AG04450 (cell line): ENCODE results near the gene SH3RF2. TPM values are rescaled to one million over a fixed set of nuclear protein-coding genes. Genes with fewer than 3 reads are reported as not detected.

Experiments used
- CTCF ChIA-PET: fragments of 300-600, 350-600 bp; formaldehyde crosslinking; extraction: SDS; loops from one replicate; lab custom pipeline; 2022; ENCODE audit warnings: antibody characterized with exemption, inconsistent platforms; lab: Charles Lee
- POLR2A ChIA-PET: fragments of 350-600 bp; formaldehyde crosslinking; extraction: SDS; loops from one replicate; lab custom pipeline; 2021; ENCODE audit warnings: antibody characterized with exemption, inconsistent platforms; lab: Yijun Ruan, JAX
- DNase-seq: peaks from one replicate; pipeline ENCODE4 v3.0.0-alpha.2; 2011; ENCODE audit warnings: low read depth, low spot score
- H3K27ac ChIP-seq: one replicate; pipeline ENCODE4 v1.5.1; 2012; ENCODE audit warnings: low read depth, low read length, control low read depth
- H3K27me3 ChIP-seq: one replicate; pipeline ENCODE4 v1.6.0; 2012; ENCODE audit warnings: low read length; ENCODE audit not compliant: control insufficient read depth, insufficient read depth
- H3K4me3 ChIP-seq: 2 replicates; pipeline ENCODE4 v1.5.1; 2011; ENCODE audit warnings: mild to moderate bottlenecking, low read depth, low read length, control low read depth
- H3K9me3 ChIP-seq: 2 replicates; pipeline ENCODE4 v1.5.1; 2012; ENCODE audit warnings: low read length; ENCODE audit not compliant: control insufficient read depth, insufficient read depth
- CTCF ChIP-seq: IDR thresholded peaks from 2 replicates; pipeline ENCODE4 v1.5.1; 2011; ENCODE audit warnings: low read depth, low read length, control low read depth, inconsistent platforms
- polyA plus RNA-seq: library from polyadenylated mRNA; depleted of rRNA; stranded (reverse); fragments of >200 nt; gene quantifications from 2 replicates; pipeline ENCODE4 v1.2.3, GENCODE V29; 2011

The SH3RF2 gene
- polyA plus RNA-seq, 1 experiment, result 0.87 TPM

DNA sequence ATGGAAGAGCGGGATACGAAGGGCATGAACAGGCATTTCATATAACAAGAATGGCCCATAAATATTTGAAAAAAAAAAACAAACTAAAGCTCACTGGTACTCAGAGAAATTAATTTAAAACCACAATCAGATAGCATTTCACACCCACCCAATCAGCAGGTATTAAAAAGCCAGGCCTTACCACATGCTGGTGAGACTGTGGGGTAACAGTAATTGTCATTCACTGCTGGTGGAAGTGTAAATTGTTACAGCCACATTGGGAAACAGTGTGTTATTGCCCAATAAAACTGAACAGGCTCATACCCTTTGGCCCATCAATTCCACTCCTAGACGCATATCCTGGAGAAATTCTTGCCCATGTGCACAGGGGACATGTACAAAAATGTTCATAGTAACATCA is 103.0 kb downstream of the SH3RF2 start:
- no peak overlapping the region for H3K4me3 ChIP-seq
- ChIA-PET CTCF (interaction anchor here (1.0 to 1.2 kb wide), 2 partner anchors 9 to 12 kb away, joined by 3 read pairs; no protein-coding TSS in a partner anchor), POLR2A (no interaction called here)
- no peaks in the 10 kb centered on the region for H3K9me3 ChIP-seq
- no peaks in the 10 kb centered on the region for H3K27me3 ChIP-seq
- DNase-seq, result no peak
- no peak overlapping the region for H3K27ac ChIP-seq
- no peak for TF ChIP-seq CTCF

GRCh38 chr5:146040527-146040926 is 104.1 kb downstream of the SH3RF2 start:
- CTCF ChIA-PET, result interaction anchor here (0.8 to 1.9 kb wide), 10 partner anchors 8 to 359 kb away, joined by 3 to 9 read pairs (median 4); no protein-coding TSS in a partner anchor
- Histone ChIP-seq H3K27me3 (no peaks in the 10 kb centered on the region), H3K27ac (no peak overlapping the region), H3K9me3 (no peaks in the 10 kb centered on the region), H3K4me3 (no peak overlapping the region)
- no peak for TF ChIP-seq CTCF
- POLR2A ChIA-PET, result no interaction called here
- no peak for DNase-seq

GRCh38 chr5:146041180-146041789 is 104.9 kb downstream of the SH3RF2 start:
- no peak overlapping the region for H3K27ac ChIP-seq
- DNase-seq, result no peak
- no peaks in the 10 kb centered on the region for H3K27me3 ChIP-seq
- CTCF ChIA-PET, result interaction anchor here (0.6 to 1.9 kb wide), 18 partner anchors 8 to 544 kb away, joined by 3 to 9 read pairs (median 3); no protein-coding TSS in a partner anchor
- POLR2A ChIA-PET, result no interaction called here
- H3K4me3 ChIP-seq, result no peak overlapping the region
- no peaks in the 10 kb centered on the region for H3K9me3 ChIP-seq
- peak; percentile 46 for TF ChIP-seq CTCF

GRCh38 chr5:146042628-146043279 is 106.4 kb downstream of the SH3RF2 start:
- POLR2A ChIA-PET, result no interaction called here

More at GRCh38 chr5:146042628-146043279, 106.4 kb downstream of the SH3RF2 start:
- Histone ChIP-seq H3K9me3 (no peaks in the 10 kb centered on the region), H3K4me3 (no peak overlapping the region), H3K27me3 (no peaks in the 10 kb centered on the region), H3K27ac (no peak overlapping the region)
- DNase-seq, result peak; percentile 27
- TF ChIP-seq CTCF, result no peak
- CTCF ChIA-PET, result interaction anchor here (0.5 to 1.1 kb wide), 4 partner anchors 60 to 1839 kb away, joined by 3 read pairs; no protein-coding TSS in a partner anchor
